Omental fat pad (tissue), 4 donors: Measurements from ENCODE around the gene MEGF10. TPM values are rescaled to one million over a fixed set of nuclear protein-coding genes. Genes with fewer than 3 reads are reported as not detected.

Source experiments
- ATAC-seq: fragments of 150-250 bp; one replicate; pipeline ENCODE4 v1.9.1; 2016; ENCODE audit warnings: mild to moderate bottlenecking, moderate library complexity; ENCODE audit not compliant: low FRiP score
- DNase-seq: peaks from one replicate; pipeline ENCODE4 v3.0.0-alpha.2; 2019; ENCODE audit warnings: low spot score
- total RNA-seq, 4 donors: library from RNA; depleted of rRNA; stranded (reverse); fragments of >200 nt; gene quantifications; one replicate each; pipeline ENCODE4 v1.1.0, GENCODE V29; 2016
- TF ChIP-seq, protein P1 (sequence below), 3 donors: fragments of 450-650 bp; IDR thresholded peaks; one replicate each; pipeline ENCODE4 v1.5.1; 2016 to 2017; ENCODE audit warnings: antibody characterized with exemption in 3 of 3, mild to moderate bottlenecking in 3 of 3, moderate library complexity in 2 of 3

The MEGF10 gene
- total RNA-seq, 4 donors from 2014 or later = 0.13 to 0.74 (median 0.42) TPM

GRCh38 chr5:127429928-127430327 is 139.3 kb downstream of the MEGF10 start:
- TF ChIP-seq, protein P1, sequence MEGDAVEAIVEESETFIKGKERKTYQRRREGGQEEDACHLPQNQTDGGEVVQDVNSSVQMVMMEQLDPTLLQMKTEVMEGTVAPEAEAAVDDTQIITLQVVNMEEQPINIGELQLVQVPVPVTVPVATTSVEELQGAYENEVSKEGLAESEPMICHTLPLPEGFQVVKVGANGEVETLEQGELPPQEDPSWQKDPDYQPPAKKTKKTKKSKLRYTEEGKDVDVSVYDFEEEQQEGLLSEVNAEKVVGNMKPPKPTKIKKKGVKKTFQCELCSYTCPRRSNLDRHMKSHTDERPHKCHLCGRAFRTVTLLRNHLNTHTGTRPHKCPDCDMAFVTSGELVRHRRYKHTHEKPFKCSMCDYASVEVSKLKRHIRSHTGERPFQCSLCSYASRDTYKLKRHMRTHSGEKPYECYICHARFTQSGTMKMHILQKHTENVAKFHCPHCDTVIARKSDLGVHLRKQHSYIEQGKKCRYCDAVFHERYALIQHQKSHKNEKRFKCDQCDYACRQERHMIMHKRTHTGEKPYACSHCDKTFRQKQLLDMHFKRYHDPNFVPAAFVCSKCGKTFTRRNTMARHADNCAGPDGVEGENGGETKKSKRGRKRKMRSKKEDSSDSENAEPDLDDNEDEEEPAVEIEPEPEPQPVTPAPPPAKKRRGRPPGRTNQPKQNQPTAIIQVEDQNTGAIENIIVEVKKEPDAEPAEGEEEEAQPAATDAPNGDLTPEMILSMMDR (IDR thresholded peaks at IDR 0.05) = no peak
- ATAC-seq (no peak), DNase-seq (no peak)

DNA sequence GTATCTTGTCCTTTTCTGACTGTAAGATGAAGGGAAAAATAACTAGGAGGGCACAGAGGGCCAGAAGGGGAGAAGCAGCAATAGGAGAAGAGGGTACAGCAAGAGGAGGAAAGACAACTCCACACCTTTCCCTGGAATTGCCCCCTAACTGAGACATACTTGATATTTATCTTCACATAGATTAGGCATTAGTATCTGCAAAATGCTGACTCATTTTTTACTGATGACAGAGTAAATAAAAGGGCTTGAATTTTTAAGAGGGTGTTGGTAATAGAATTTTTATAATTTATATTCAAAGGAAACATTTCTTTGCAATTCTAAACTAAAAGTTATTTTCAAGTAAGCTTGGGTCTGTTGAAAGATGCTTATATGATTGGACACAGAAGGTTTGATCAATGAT is 140.0 kb downstream of the MEGF10 start:
- TF ChIP-seq, protein P1 (IDR thresholded peaks at IDR 0.05) = no peak
- ATAC-seq (no peak), DNase-seq (no peak)

GRCh38 chr5:127431977-127432585 is 141.5 kb downstream of the MEGF10 start:
- TF ChIP-seq, protein P1 (IDR thresholded peaks at IDR 0.05) = no peak
- DNase-seq (no peak), ATAC-seq (no peak)

DNA sequence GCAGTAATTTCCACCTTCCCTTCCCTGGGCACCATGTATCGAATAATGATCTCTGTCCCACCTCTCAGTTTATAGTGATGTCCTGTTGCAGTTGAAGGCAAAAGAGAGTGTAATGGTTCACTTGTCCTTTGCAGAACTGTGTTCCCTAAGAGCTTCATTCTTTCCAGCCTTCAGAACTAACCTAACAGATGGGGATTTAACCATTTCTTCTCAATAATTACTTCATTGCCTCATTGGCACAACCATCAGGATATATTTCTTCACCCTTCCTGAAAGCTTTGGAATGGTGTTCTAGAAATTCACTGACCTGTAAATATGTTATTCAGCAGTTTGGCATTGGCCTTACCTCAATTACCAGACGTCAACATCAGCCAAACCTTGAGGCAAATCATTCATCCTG is 142.9 kb downstream of the MEGF10 start:
- TF ChIP-seq, protein P1 (IDR thresholded peaks at IDR 0.05) = no peak
- DNase-seq = no peak
- ATAC-seq = no peak

DNA sequence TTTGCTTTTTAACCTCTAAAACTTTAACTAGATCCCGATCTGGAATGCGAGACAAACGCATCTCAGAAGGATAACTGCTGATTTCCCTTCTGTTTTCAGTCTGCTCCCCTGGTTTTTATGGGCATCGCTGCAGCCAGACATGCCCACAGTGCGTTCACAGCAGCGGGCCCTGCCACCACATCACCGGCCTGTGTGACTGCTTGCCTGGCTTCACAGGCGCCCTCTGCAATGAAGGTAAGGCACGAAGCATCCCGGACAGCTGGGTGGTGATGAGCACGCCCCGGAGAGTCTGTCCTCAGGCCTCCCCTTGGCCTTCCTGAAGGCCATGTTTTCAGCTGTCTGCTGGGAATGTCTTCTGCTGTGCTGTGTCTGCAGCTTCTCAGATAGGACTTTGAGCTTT is 144.0 kb downstream of the MEGF10 start:
- TF ChIP-seq, protein P1 (IDR thresholded peaks at IDR 0.05) = no peak
- DNase-seq = no peak
- ATAC-seq = no peak

DNA sequence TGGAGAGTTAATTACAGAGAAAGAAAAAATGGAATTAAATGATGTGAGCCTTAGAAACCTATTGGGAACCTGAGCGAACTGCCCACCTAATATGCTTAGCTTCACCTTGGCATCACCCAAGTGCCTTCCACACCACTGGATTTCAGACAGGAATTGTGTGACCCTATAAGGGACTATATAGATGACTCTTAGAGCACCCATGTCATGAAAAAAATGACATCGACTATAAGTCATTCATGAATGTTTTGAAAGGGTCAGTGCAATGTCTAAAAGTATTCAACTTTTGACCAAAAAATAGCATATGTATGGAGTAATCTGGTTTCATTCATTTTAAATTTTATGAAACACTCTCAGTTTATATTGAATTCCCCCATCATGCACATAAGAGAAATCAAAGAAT is 145.2 kb downstream of the MEGF10 start:
- TF ChIP-seq, protein P1 (IDR thresholded peaks at IDR 0.05) = no peak
- no peak for ATAC-seq
- DNase-seq = no peak

GRCh38 chr5:127439644-127440043 is 149.0 kb downstream of the MEGF10 start:
- TF ChIP-seq, protein P1 (IDR thresholded peaks at IDR 0.05) = no peak
- ATAC-seq = no peak

More at GRCh38 chr5:127439644-127440043, 149.0 kb downstream of the MEGF10 start:
- DNase-seq = no peak
